Measurements from ENCODE around the gene RBM6.

DNA sequence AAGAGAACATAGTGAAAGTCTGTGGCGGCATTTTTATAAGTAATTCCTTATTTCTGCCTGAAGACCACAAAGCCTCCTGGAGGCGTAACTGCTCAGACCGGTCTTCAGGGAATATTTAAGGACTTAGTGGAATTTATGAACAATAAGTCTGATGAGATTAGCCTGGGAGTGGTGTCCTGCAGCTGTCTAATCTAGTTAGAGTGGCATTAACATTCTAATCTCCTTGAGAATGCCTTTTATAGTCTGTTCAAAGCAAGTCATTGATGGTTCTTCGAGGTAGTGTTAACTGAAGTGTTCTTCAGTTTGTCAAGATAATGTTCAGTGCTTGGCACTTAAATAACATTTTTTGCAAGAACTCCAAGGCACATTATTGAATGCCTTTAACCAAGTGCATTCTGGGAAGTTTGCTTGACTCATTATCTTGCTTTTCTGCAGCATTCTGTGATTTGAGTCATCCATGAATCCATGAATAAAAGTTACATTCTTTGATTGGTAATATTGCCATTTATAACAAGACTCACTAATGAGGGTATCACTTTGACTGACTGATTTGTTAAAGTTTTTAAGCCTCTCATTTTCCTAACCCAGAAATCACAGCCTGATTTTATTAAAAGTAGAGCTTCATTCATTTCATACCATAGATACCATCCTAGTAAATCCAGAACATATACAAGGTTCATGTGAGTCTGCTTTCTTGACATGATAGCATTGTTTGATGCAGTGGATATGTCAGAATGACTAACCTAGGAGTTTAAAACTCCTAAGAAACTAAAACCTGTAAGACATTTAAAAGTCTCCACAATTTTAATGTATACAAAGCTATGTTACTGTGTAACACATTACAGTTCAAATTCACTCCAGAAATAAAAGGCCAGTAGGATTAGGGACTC is 161.3 kb downstream of the RBM6 start:
- TF ChIP-seq, protein P1, sequence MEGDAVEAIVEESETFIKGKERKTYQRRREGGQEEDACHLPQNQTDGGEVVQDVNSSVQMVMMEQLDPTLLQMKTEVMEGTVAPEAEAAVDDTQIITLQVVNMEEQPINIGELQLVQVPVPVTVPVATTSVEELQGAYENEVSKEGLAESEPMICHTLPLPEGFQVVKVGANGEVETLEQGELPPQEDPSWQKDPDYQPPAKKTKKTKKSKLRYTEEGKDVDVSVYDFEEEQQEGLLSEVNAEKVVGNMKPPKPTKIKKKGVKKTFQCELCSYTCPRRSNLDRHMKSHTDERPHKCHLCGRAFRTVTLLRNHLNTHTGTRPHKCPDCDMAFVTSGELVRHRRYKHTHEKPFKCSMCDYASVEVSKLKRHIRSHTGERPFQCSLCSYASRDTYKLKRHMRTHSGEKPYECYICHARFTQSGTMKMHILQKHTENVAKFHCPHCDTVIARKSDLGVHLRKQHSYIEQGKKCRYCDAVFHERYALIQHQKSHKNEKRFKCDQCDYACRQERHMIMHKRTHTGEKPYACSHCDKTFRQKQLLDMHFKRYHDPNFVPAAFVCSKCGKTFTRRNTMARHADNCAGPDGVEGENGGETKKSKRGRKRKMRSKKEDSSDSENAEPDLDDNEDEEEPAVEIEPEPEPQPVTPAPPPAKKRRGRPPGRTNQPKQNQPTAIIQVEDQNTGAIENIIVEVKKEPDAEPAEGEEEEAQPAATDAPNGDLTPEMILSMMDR (IDR thresholded peaks at IDR 0.05 in 8 of 11, conservative IDR thresholded peaks at IDR 0.05 in 3 of 11): no peak
- TF ChIP-seq POLR2AphosphoS5 (IDR thresholded peaks at IDR 0.05): peak in 1 of 3 donors; percentile 4
- no peak for TF ChIP-seq POLR2A (IDR thresholded peaks at IDR 0.05)
